ENCODE measurements around the gene MYO1A.

Gene MYO1A

GRCh38 chr12:57049890-57050289 is at the start of gene MYO1A:
Gene MYO1A (minus strand): TSS chr12:57050129. CDS start chr12:57048323, 1,806 bp downstream.
- peak within 1 kb of the TSS; percentile 72 for H3K27ac ChIP-seq
- TF ChIP-seq ZFX (IDR thresholded peaks at IDR 0.05; ENCODE audit: borderline replicate concordance): no peak
- TF ChIP-seq, protein P1, sequence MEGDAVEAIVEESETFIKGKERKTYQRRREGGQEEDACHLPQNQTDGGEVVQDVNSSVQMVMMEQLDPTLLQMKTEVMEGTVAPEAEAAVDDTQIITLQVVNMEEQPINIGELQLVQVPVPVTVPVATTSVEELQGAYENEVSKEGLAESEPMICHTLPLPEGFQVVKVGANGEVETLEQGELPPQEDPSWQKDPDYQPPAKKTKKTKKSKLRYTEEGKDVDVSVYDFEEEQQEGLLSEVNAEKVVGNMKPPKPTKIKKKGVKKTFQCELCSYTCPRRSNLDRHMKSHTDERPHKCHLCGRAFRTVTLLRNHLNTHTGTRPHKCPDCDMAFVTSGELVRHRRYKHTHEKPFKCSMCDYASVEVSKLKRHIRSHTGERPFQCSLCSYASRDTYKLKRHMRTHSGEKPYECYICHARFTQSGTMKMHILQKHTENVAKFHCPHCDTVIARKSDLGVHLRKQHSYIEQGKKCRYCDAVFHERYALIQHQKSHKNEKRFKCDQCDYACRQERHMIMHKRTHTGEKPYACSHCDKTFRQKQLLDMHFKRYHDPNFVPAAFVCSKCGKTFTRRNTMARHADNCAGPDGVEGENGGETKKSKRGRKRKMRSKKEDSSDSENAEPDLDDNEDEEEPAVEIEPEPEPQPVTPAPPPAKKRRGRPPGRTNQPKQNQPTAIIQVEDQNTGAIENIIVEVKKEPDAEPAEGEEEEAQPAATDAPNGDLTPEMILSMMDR (IDR thresholded peaks at IDR 0.05): no peak

DNA sequence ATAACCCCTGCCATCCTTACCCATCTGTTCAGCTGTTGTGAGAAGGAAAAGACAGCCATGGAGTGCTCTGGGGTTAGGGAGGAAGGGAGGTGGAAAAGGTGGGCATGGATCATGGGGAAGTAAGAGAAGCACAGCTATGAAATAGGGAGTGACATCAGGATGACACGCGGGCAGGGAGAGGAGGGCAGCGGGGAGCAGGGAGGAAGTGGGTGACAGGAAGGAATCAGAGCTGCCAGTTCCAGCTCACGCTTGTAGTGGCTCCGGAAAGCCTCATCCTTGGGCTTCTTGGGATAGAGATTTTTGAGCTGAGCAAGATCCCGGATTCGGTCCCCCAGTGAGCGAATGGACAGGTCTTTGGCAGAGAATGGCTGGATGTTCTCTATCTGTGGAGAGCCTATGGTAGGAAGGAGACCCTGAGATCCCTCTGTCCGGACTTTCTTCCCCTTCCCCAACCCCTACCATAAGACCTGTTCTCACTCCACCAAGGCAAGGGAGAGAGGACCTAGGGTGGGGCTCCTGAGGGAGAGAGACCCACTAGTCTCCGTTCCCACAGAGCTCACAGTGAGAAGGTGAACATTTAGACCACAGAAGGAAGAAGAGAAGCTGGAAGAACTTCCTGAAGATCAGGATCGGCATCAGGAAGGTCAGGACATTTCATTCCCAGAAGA is 49.3 kb upstream of the MYO1A start:
- no peak for TF ChIP-seq ZFX (IDR thresholded peaks at IDR 0.05; ENCODE audit: borderline replicate concordance)
- TF ChIP-seq, protein P1 (IDR thresholded peaks at IDR 0.05): no peak
- no peak overlapping the region for H3K27ac ChIP-seq

DNA sequence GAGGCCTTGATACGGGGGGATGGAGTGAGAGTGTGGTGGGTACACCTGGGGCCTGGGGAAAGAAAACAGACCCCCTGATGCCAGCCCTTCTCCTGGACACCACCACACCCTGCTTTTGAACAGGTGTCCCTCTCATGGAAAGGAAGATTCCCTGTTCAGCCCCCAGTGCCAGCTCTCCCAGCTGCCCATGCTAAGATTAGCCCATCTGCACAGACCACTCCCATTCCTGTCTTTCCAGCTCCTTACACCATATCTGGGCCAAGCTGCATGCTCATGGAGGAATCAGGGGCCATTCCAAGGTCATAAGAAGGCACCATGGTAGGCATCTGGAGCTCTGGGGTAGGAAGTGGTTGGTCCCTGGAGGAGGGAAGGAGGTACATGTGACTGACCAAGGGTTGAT is 48.6 kb upstream of the MYO1A start:
- TF ChIP-seq ZFX (IDR thresholded peaks at IDR 0.05; ENCODE audit: borderline replicate concordance): no peak
- TF ChIP-seq, protein P1 (IDR thresholded peaks at IDR 0.05): no peak
- peak overlapping the region; percentile 17; the same call in 1 of the 2 replicates for H3K27ac ChIP-seq

GRCh38 chr12:57097554-57097835 is 47.6 kb upstream of the MYO1A start:
- TF ChIP-seq, protein P1 (IDR thresholded peaks at IDR 0.05): no peak
- no peak for TF ChIP-seq ZFX (IDR thresholded peaks at IDR 0.05; ENCODE audit: borderline replicate concordance)
- peak overlapping the region; percentile 17; the same call in 1 of the 2 replicates for H3K27ac ChIP-seq

GRCh38 chr12:57096748-57097553 is 47.0 kb upstream of the MYO1A start:
- H3K27ac ChIP-seq: peak overlapping the region; percentile 47

GRCh38 chr12:57096099-57096572 is 46.2 kb upstream of the MYO1A start:
- TF ChIP-seq, protein P1 (IDR thresholded peaks at IDR 0.05): no peak
- no peak for TF ChIP-seq ZFX (IDR thresholded peaks at IDR 0.05; ENCODE audit: borderline replicate concordance)
- H3K27ac ChIP-seq: peak overlapping the region; percentile 47

More at GRCh38 chr12:57096748-57097553, 47.0 kb upstream of the MYO1A start:
- TF ChIP-seq ZFX (IDR thresholded peaks at IDR 0.05; ENCODE audit: borderline replicate concordance): no peak
- TF ChIP-seq, protein P1 (IDR thresholded peaks at IDR 0.05): no peak

DNA sequence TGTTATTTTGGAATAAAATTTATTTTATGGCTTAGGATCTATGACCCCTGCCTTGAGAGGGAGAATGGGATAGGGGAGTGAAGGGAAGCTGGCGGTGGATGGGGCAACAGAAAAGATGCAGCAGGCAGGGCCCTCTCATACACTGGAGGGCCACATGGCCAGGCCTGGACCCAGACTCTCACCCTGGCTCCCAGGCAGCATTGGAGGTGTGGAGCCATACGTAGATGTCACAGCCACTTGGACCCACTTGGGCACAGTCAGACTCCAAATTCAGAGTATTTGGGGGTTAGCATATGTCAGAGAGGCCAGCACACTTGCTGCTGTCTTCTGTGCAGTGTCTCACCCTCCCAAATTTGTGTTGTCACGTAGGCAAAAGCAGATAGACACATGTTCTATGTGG is 45.5 kb upstream of the MYO1A start:
- TF ChIP-seq ZFX (IDR thresholded peaks at IDR 0.05; ENCODE audit: borderline replicate concordance): no peak
- TF ChIP-seq, protein P1 (IDR thresholded peaks at IDR 0.05): no peak
- peak overlapping the region; percentile 47 for H3K27ac ChIP-seq

Data from 22Rv1 (cell line).